ENCODE data around the gene TBC1D8.

GRCh38 chr2:101135412-101136296 is 15.5 kb downstream of the TBC1D8 start:
- TF ChIP-seq POLR2A (IDR thresholded peaks at IDR 0.05) (no peak), CTCF (IDR thresholded peaks at IDR 0.05) (no peak)

Measured in esophagus squamous epithelium (tissue), 4 donors.